Osteocyte (in vitro differentiated cells): ENCODE measurements around the gene IL25. TPM values are rescaled to one million over a fixed set of nuclear protein-coding genes. Genes with fewer than 3 reads are reported as not detected.

ENCODE experiments used
- DNase-seq: peaks from one replicate; pipeline ENCODE4 v3.0.0; 2021; ENCODE audit warnings: mixed read lengths; ENCODE audit not compliant: unreplicated experiment; ENCODE audit errors: extremely low spot score
- H3K27ac Mint-ChIP-seq: one replicate; pipeline ENCODE4 v1.8.0; 2021; ENCODE audit warnings: mild to moderate bottlenecking, mixed read lengths; ENCODE audit not compliant: unreplicated experiment
- H3K27me3 Mint-ChIP-seq: one replicate; pipeline ENCODE4 v1.8.0; 2021; ENCODE audit warnings: mixed read lengths; ENCODE audit not compliant: unreplicated experiment
- H3K36me3 Mint-ChIP-seq: one replicate; pipeline ENCODE4 v1.8.0; 2021; ENCODE audit warnings: mixed read lengths; ENCODE audit not compliant: unreplicated experiment
- H3K4me1 Mint-ChIP-seq: one replicate; pipeline ENCODE4 v1.8.0; 2021; ENCODE audit warnings: mixed read lengths; ENCODE audit not compliant: unreplicated experiment
- H3K4me3 Mint-ChIP-seq: one replicate; pipeline ENCODE4 v1.8.0; 2021; ENCODE audit warnings: mild to moderate bottlenecking, moderate library complexity, mixed read lengths; ENCODE audit not compliant: unreplicated experiment
- H3K9me3 Mint-ChIP-seq: one replicate; pipeline ENCODE4 v1.8.0; 2021; ENCODE audit warnings: mixed read lengths; ENCODE audit not compliant: unreplicated experiment
- CTCF ChIP-seq: fragments of 200-600 bp; sonication (generic); IDR thresholded peaks from 2 replicates; pipeline ENCODE4 v1.5.0; 2021; ENCODE audit warnings: antibody characterized with exemption, mild to moderate bottlenecking, moderate library complexity
- total RNA-seq: library from RNA; stranded (reverse); gene quantifications from 2 replicates; pipeline ENCODE4 v1.2.1, GENCODE V29; 2021

Gene IL25
- total RNA-seq, 1 donor from 2014 or later = not detected

- DNase-seq = no peak
- Mint-ChIP-seq H3K9me3 (no peaks in the 10 kb centered on the region), H3K4me1 (peaks cover 32% of the 10 kb centered on the region), H3K4me3 (peak overlapping the region; percentile 70), H3K36me3 (peaks cover 4% of the 10 kb centered on the region), H3K27me3 (peaks cover 5% of the 10 kb centered on the region), H3K27ac (no peak overlapping the region)
- TF ChIP-seq CTCF = no peak
Measured at GRCh38 chr14:23365732-23366425, 6.7 kb upstream of the IL25 start.

GRCh38 chr14:23366426-23366921, 6.1 kb upstream of the IL25 start:
- no peak for TF ChIP-seq CTCF
- no peaks in the 10 kb centered on the region for H3K9me3 Mint-ChIP-seq
- DNase-seq = no peak

GRCh38 chr14:23370221-23370620, 2.4 kb upstream of the IL25 start:
- DNase-seq = no peak
- Mint-ChIP-seq H3K27me3 (peaks cover 19% of the 10 kb centered on the region), H3K36me3 (no peaks in the 10 kb centered on the region), H3K4me3 (no peak overlapping the region), H3K4me1 (peaks cover 7% of the 10 kb centered on the region), H3K27ac (no peak overlapping the region), H3K9me3 (no peaks in the 10 kb centered on the region)
- no peak for TF ChIP-seq CTCF

More at GRCh38 chr14:23366426-23366921, 6.1 kb upstream of the IL25 start:
- Mint-ChIP-seq H3K4me3 (peak overlapping the region; percentile 70), H3K36me3 (no peaks in the 10 kb centered on the region), H3K4me1 (peaks cover 28% of the 10 kb centered on the region), H3K27me3 (peaks cover 10% of the 10 kb centered on the region), H3K27ac (peak overlapping the region; percentile 86)

- DNase-seq = no peak
- no peaks in the 10 kb centered on the region for H3K9me3 Mint-ChIP-seq
- peaks cover 5% of the 10 kb centered on the region for H3K4me1 Mint-ChIP-seq
- H3K27ac Mint-ChIP-seq = no peak overlapping the region
- H3K4me3 Mint-ChIP-seq = no peak overlapping the region
- no peak for TF ChIP-seq CTCF
- no peaks in the 10 kb centered on the region for H3K36me3 Mint-ChIP-seq
- peaks cover 19% of the 10 kb centered on the region for H3K27me3 Mint-ChIP-seq
Measured at GRCh38 chr14:23371865-23372264, 744 bp upstream of the IL25 start.

- H3K9me3 Mint-ChIP-seq = no peaks in the 10 kb centered on the region
- peaks cover 4% of the 10 kb centered on the region for H3K4me1 Mint-ChIP-seq
- no peak for TF ChIP-seq CTCF
- no peak overlapping the region for H3K4me3 Mint-ChIP-seq
- no peak for DNase-seq
- no peak overlapping the region for H3K27ac Mint-ChIP-seq
- no peaks in the 10 kb centered on the region for H3K36me3 Mint-ChIP-seq
- H3K27me3 Mint-ChIP-seq = peaks cover 19% of the 10 kb centered on the region
Measured at GRCh38 chr14:23373041-23373440, 432 bp downstream of the IL25 start.
